Stomach (tissue), 9 donors: ENCODE data around the gene NTRK2. TPM values are rescaled to one million over a fixed set of nuclear protein-coding genes. Genes with fewer than 3 reads are reported as not detected.

Source experiments
- DNase-seq, 2 donors: peaks; one replicate each; pipeline versions ENCODE4 v3.0.0 to v3.0.0-alpha.2; 2013 to 2019
- H3K27ac ChIP-seq, 5 donors: fragments of 200-600 bp in 4 of 5; sonication (generic) in 4 of 5; one replicate each; pipeline ENCODE4 v1.5.1; 2013 to 2019; ENCODE audit warnings: mild to moderate bottlenecking in 1 of 5, moderate library complexity in 1 of 5
- H3K27me3 ChIP-seq, 3 donors: fragments of 200-600 bp; sonication (generic); one replicate each; pipeline ENCODE4 v1.5.1; 2017 to 2019; ENCODE audit warnings: mixed run types in 1 of 3
- H3K36me3 ChIP-seq, 4 donors: fragments of 200-600 bp; sonication (generic); 1 replicate in 3 of 4; 2 replicates in 1 of 4; pipeline ENCODE4 v1.5.1; 2016 to 2019
- H3K4me1 ChIP-seq, 4 donors: fragments of 200-600 bp; sonication (generic); one replicate each; pipeline ENCODE4 v1.5.1; 2016 to 2019
- H3K4me3 ChIP-seq, 4 donors: fragments of 200-600 bp; sonication (generic) in 3 of 4; one replicate each; pipeline ENCODE4 v1.5.1; 2016 to 2019; ENCODE audit warnings: mild to moderate bottlenecking in 1 of 4
- H3K9me3 ChIP-seq, 4 donors: fragments of 200-600 bp; sonication (generic); one replicate each; pipeline ENCODE4 v1.5.1; 2016 to 2019
- CTCF ChIP-seq, 7 experiments: fragments of 450-650 bp in 4 of 7; fragments of 200-600 bp in 3 of 7; sonication (generic) in 3 of 7; IDR thresholded peaks; one replicate each; pipeline ENCODE4 v1.5.1; 2016 to 2019; ENCODE audit warnings: antibody characterized with exemption in 7 of 7, control low read depth in 2 of 7, mild to moderate bottlenecking in 1 of 7
- EP300 ChIP-seq: sonication (generic); formaldehyde crosslinking; IDR thresholded peaks from one replicate; pipeline ENCODE4 v1.6.1; 2017; ENCODE audit warnings: antibody characterized with exemption
- POLR2A ChIP-seq, 4 donors: fragments of 450-650 bp; IDR thresholded peaks; one replicate each; pipeline ENCODE4 v1.6.1; 2016; ENCODE audit warnings: antibody characterized with exemption in 4 of 4, control low read depth in 2 of 4, mild to moderate bottlenecking in 1 of 4, moderate library complexity in 1 of 4
- POLR2AphosphoS5 ChIP-seq, 3 donors: sonication (generic); formaldehyde crosslinking; IDR thresholded peaks; one replicate each; pipeline ENCODE4 v1.6.1; 2016; ENCODE audit warnings: antibody characterized with exemption in 3 of 3
- WGBS, 5 donors: extraction: QIAGEN DNeasy Blood & Tissue Kit in 3 of 5; methylation state at CpG; one replicate each; pipeline versions ENCODE4 v1.1.5 to v1.1.7; 2013 to 2018; 5-methylcytosine and 5-hydroxymethylcytosine counted together
- intact Hi-C: fragments of 100-400 bp; cut with DNase I; formaldehyde crosslinking; loops from one replicate; pipeline ENCODE4 v1.15.1; 2023; ENCODE audit warnings: low total_unique reads
- polyA plus RNA-seq, 3 donors: library from polyadenylated mRNA; stranded (reverse); fragments of 200-250 nt; gene quantifications; one replicate each; pipeline ENCODE4 v1.2.3, GENCODE V29; 2013
- total RNA-seq, 5 donors: library from RNA; depleted of rRNA; stranded (reverse); fragments of >200 nt; gene quantifications; one replicate each; pipeline versions ENCODE4 v1.1.0 to v1.2.3, GENCODE V29; 2014 to 2016
- donor health status: healthy with polysubstance abuse.
- donor health status: Bipolar disorder and iron deficiency.
- donor health status: healthy.

NTRK2 gene
- total and polyA plus RNA-seq, 8 donors, result 0.06 to 8.8 (median 2.6) TPM

GRCh38 chr9:84773022-84773421 is 103.5 kb downstream of the NTRK2 start:
- TF ChIP-seq POLR2A (IDR thresholded peaks at IDR 0.05) (no peak), CTCF (IDR thresholded peaks at IDR 0.05) (no peak), EP300 (no peak), POLR2AphosphoS5 (IDR thresholded peaks at IDR 0.05) (no peak)
- H3K4me3 ChIP-seq, result no peak overlapping the region
- H3K9me3 ChIP-seq, result no peaks in the 10 kb centered on the region
- no peak overlapping the region for H3K27ac ChIP-seq
- H3K27me3 ChIP-seq, result no peaks in the 10 kb centered on the region
- no peaks in the 10 kb centered on the region for H3K36me3 ChIP-seq
- intact Hi-C loops, result no loop called here
- no peak for DNase-seq
- no peaks in the 10 kb centered on the region for H3K4me1 ChIP-seq

- no peak for DNase-seq
- no peak overlapping the region for H3K27ac ChIP-seq
These were observed 105.6 kb downstream of the NTRK2 start for GRCh38 chr9:84775056-84775643.

DNA sequence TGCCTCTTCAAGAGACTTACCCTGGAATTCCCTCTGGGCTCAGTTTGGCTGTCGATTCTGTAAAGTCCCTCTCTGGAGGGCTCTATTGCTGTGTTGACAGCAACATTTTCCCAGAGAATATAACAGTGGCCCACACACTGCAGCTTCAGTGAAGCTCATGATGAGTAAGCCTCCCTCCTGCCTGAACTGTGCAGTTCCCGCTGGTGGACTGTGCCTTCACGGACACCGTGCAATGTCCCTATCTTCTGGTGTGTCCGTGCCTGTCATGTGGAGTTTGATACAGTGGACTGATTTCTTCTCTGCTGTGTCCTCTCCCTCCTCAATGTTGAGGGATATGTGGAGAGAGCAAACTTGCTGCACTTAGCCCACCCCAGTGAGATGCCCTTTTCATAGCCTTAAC is 109.0 kb downstream of the NTRK2 start:
- Histone ChIP-seq H3K36me3 (no peaks in the 10 kb centered on the region), H3K9me3 (no peaks in the 10 kb centered on the region), H3K4me3 (no peak overlapping the region), H3K27ac (no peak overlapping the region), H3K27me3 (peaks cover 0 to 7% (median 0%) of the 10 kb centered on the region in 3 donors), H3K4me1 (no peaks in the 10 kb centered on the region)
- intact Hi-C loops, result no loop called here
- TF ChIP-seq CTCF (IDR thresholded peaks at IDR 0.05), result no peak
- no peak for TF ChIP-seq POLR2A (IDR thresholded peaks at IDR 0.05)
- no peak for TF ChIP-seq POLR2AphosphoS5 (IDR thresholded peaks at IDR 0.05)
- no peak for TF ChIP-seq EP300
- no peak for DNase-seq
- 81 to 94% (median 84%) methylated on average over 5 of the region's 5 CpGs for whole genome bisulfite sequencing, 5 donors

More at GRCh38 chr9:84775056-84775643, 105.6 kb downstream of the NTRK2 start:
- H3K36me3 ChIP-seq, result no peaks in the 10 kb centered on the region
- H3K4me1 ChIP-seq, result no peaks in the 10 kb centered on the region
- no peak overlapping the region for H3K4me3 ChIP-seq
- TF ChIP-seq POLR2A (IDR thresholded peaks at IDR 0.05) (no peak), POLR2AphosphoS5 (IDR thresholded peaks at IDR 0.05) (no peak), EP300 (no peak), CTCF (IDR thresholded peaks at IDR 0.05) (no peak)
- WGBS, 5 donors, result 90 to 96% (median 94%) methylated on average over 4 of the region's 4 CpGs
- intact Hi-C loops, result no loop called here
- no peaks in the 10 kb centered on the region for H3K9me3 ChIP-seq
- peaks cover 0 to 6% (median 0%) of the 10 kb centered on the region in 3 donors for H3K27me3 ChIP-seq

DNA sequence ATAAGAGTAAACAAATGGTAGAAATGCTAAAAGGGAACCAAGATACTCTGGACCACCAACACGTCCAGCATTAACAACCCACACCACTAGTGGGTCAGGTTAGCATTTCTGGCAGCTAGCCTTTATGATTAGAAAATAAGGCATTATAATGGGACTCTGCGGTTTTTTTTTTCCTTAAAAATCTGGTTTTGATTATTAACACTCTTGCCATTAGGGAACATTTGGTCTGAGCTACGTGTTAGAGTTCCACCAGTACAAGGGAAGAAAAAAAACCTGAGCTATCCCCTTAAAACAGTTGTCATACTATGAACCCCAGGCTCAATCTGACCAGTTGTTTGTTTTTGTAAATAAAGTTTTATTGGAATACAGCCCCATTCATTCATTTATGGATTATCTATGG is 110.4 kb downstream of the NTRK2 start:
- TF ChIP-seq POLR2AphosphoS5 (IDR thresholded peaks at IDR 0.05), result no peak
- TF ChIP-seq POLR2A (IDR thresholded peaks at IDR 0.05), result no peak
- no peak for TF ChIP-seq CTCF (IDR thresholded peaks at IDR 0.05)
- TF ChIP-seq EP300, result no peak
- intact Hi-C loops, result no loop called here
- H3K27me3 ChIP-seq, result peaks cover 0 to 7% (median 0%) of the 10 kb centered on the region in 3 donors
- no peak overlapping the region for H3K4me3 ChIP-seq
- no peaks in the 10 kb centered on the region for H3K4me1 ChIP-seq
- H3K9me3 ChIP-seq, result no peaks in the 10 kb centered on the region
- WGBS, 5 donors, result 56 to 85% (median 66%) methylated on average over 3 of the region's 3 CpGs
- no peak overlapping the region for H3K27ac ChIP-seq
- H3K36me3 ChIP-seq, result no peaks in the 10 kb centered on the region
- DNase-seq, result no peak
